Liver (tissue), 9 donors: Measurements from ENCODE around the gene FAM13A. TPM values are rescaled to one million over a fixed set of nuclear protein-coding genes. Genes with fewer than 3 reads are reported as not detected.
A peak's percentile ranks its signal among the peaks of the same experiment; 100 is the strongest.

Experiments
- DNase-seq: peaks from one replicate; pipeline ENCODE4 v3.0.0-alpha.2; 2017; ENCODE audit warnings: low spot score
- H3K27ac ChIP-seq, 2 donors: one replicate each; pipeline ENCODE4 v1.7.0; 2013; ENCODE audit warnings: inconsistent platforms in 2 of 2, low read length in 2 of 2, control low read depth in 1 of 2, low read depth in 1 of 2, mild to moderate bottlenecking in 1 of 2
- H3K27me3 ChIP-seq, 4 donors: one replicate each; pipeline versions ENCODE4 v1.6.1 to v1.7.0; 2013; ENCODE audit warnings: low read length in 3 of 4, inconsistent platforms in 1 of 4, mild to moderate bottlenecking in 1 of 4, moderate library complexity in 1 of 4; ENCODE audit not compliant: control insufficient read depth in 4 of 4, insufficient read depth in 4 of 4
- H3K36me3 ChIP-seq, 4 donors: one replicate each; pipeline versions ENCODE4 v1.6.1 to v1.7.0; 2013; ENCODE audit warnings: low read length in 3 of 4, mild to moderate bottlenecking in 3 of 4, low read depth in 1 of 4, moderate library complexity in 1 of 4; ENCODE audit not compliant: control insufficient read depth in 4 of 4, insufficient read depth in 3 of 4
- H3K4me1 ChIP-seq, 4 donors: one replicate each; pipeline versions ENCODE4 v1.6.1 to v1.7.0; 2013; ENCODE audit warnings: low read length in 3 of 4, mild to moderate bottlenecking in 3 of 4, moderate library complexity in 1 of 4; ENCODE audit not compliant: control insufficient read depth in 4 of 4, insufficient read depth in 4 of 4
- H3K4me3 ChIP-seq, 3 donors: one replicate each; pipeline versions ENCODE4 v1.6.1 to v1.7.0; 2013; ENCODE audit warnings: low read length in 3 of 3, control low read depth in 1 of 3, low read depth in 1 of 3, mild to moderate bottlenecking in 1 of 3
- H3K9ac ChIP-seq, 2 donors: one replicate each; pipeline ENCODE4 v1.7.0; 2013; ENCODE audit warnings: low read length in 2 of 2, mild to moderate bottlenecking in 2 of 2, moderate library complexity in 2 of 2, control low read depth in 1 of 2, low read depth in 1 of 2
- H3K9me3 ChIP-seq, 4 donors: one replicate each; pipeline versions ENCODE4 v1.6.1 to v1.7.0; 2013; ENCODE audit warnings: low read length in 3 of 4; ENCODE audit not compliant: control insufficient read depth in 4 of 4
- EGR1 ChIP-seq, 2 donors: IDR thresholded peaks; 2 replicates each; pipeline ENCODE4 v1.6.1; 2016 to 2018; ENCODE audit warnings: antibody characterized with exemption in 2 of 2, low read depth in 2 of 2
- FOXA1 ChIP-seq: IDR thresholded peaks from 2 replicates; pipeline ENCODE4 v1.6.1; 2016; ENCODE audit warnings: antibody characterized with exemption
- FOXA2 ChIP-seq: IDR thresholded peaks from 2 replicates; pipeline ENCODE4 v1.6.1; 2016; ENCODE audit warnings: antibody characterized with exemption
- HNF4A ChIP-seq, 2 donors: conservative IDR thresholded peaks; 2 replicates each; pipeline ENCODE4 v1.6.1; 2016; ENCODE audit warnings: antibody characterized with exemption in 2 of 2, mild to moderate bottlenecking in 2 of 2
- HNF4G ChIP-seq: IDR thresholded peaks from 2 replicates; pipeline ENCODE4 v1.6.1; 2016; ENCODE audit warnings: antibody characterized with exemption
- JUND ChIP-seq, 2 donors: IDR thresholded peaks; 2 replicates each; pipeline ENCODE4 v1.6.1; 2016; ENCODE audit warnings: antibody characterized with exemption in 2 of 2
- MAX ChIP-seq: IDR thresholded peaks from 2 replicates; pipeline ENCODE4 v1.6.1; 2016; ENCODE audit warnings: antibody characterized with exemption
- NR2F2 ChIP-seq: IDR thresholded peaks from 2 replicates; pipeline ENCODE4 v1.6.1; 2016; ENCODE audit warnings: antibody characterized with exemption
- RAD21 ChIP-seq, 2 donors: IDR thresholded peaks; 2 replicates each; pipeline ENCODE4 v1.6.1; 2016; ENCODE audit warnings: antibody characterized with exemption in 2 of 2, mild to moderate bottlenecking in 2 of 2
- REST ChIP-seq: IDR thresholded peaks from 2 replicates; pipeline ENCODE4 v1.6.1; 2016; ENCODE audit warnings: antibody characterized with exemption, mild to moderate bottlenecking
- RXRA ChIP-seq, 2 donors: IDR thresholded peaks; 2 replicates each; pipeline ENCODE4 v1.6.1; 2017 to 2018; ENCODE audit warnings: antibody characterized with exemption in 2 of 2, mild to moderate bottlenecking in 1 of 2
- SP1 ChIP-seq: IDR thresholded peaks from 2 replicates; pipeline ENCODE4 v1.6.1; 2018; ENCODE audit warnings: antibody characterized with exemption, mild to moderate bottlenecking
- YY1 ChIP-seq: IDR thresholded peaks from 2 replicates; pipeline ENCODE4 v1.6.1; 2016; ENCODE audit warnings: antibody characterized with exemption, mild to moderate bottlenecking
- ZBTB33 ChIP-seq: IDR thresholded peaks from 2 replicates; pipeline ENCODE4 v1.6.1; 2016; ENCODE audit warnings: antibody characterized with exemption
- WGBS: extraction: QIAGEN DNeasy Blood & Tissue Kit; methylation state at CpG from one replicate; pipeline ENCODE4 v1.1.7; 2013; 5-methylcytosine and 5-hydroxymethylcytosine counted together
- polyA plus RNA-seq, 2 donors: library from polyadenylated mRNA; stranded (reverse) in 1 of 2; unstranded in 1 of 2; fragments of 200-250 nt in 1 of 2; fragments of >200 nt in 1 of 2; fragmentation: Nextera tagmentation in 1 of 2; extraction: Ambion mirVana in 1 of 2; gene quantifications; one replicate each; pipeline versions ENCODE4 v1.2.1 to v1.2.3, GENCODE V29; 2013 to 2015
- total RNA-seq, 2 donors: library from RNA; depleted of rRNA; stranded (reverse); fragments of >200 nt; gene quantifications; one replicate each; pipeline ENCODE4 v1.2.3, GENCODE V29; 2014
- donor health status: healthy.
- donor health status: healthy.
- donor health status: healthy.
- donor health status: healthy.
- donor health status: healthy.

The FAM13A gene
- total and polyA plus RNA-seq, 4 donors, result 14.9 to 52.9 (median 27.6) TPM

GRCh38 chr4:88752754-88753153, 304.2 kb downstream of the FAM13A start:
- Histone ChIP-seq H3K4me3 (peak overlapping the region in 2 of 3 donors; percentile 12 to 22), H3K27me3 (no peaks in the 10 kb centered on the region), H3K27ac (peak overlapping the region; percentile 71 to 86), H3K9ac (peak overlapping the region; percentile 12 to 72), H3K36me3 (peaks cover 0 to 20% (median 15%) of the 10 kb centered on the region in 4 donors), H3K4me1 (peaks cover 2 to 45% (median 38%) of the 10 kb centered on the region in 4 donors), H3K9me3 (no peaks in the 10 kb centered on the region)
- WGBS, result 32% methylated on average over 2 of the region's 2 CpGs
- TF ChIP-seq NR2F2 (no peak), FOXA1 (peak; percentile 67), ZBTB33 (no peak), REST (peak; percentile 50), RXRA (IDR thresholded peaks at IDR 0.05) (peak; percentile 53 to 61), YY1 (peak; percentile 28), JUND (IDR thresholded peaks at IDR 0.05) (peak in 1 of 2 donors; percentile 40), HNF4A (conservative IDR thresholded peaks at IDR 0.05) (peak; percentile 78 to 80), EGR1 (IDR thresholded peaks at IDR 0.05; ENCODE audit: low read depth in 2 of 2) (no peak), FOXA2 (peak; percentile 87), HNF4G (peak; percentile 59), SP1 (peak; percentile 90), MAX (peak; percentile 37), RAD21 (IDR thresholded peaks at IDR 0.05) (peak; percentile 34 to 66)
- no peak for DNase-seq

GRCh38 chr4:88752076-88752463, 304.9 kb downstream of the FAM13A start:
- no peak for TF ChIP-seq RAD21 (IDR thresholded peaks at IDR 0.05)
- no peak for TF ChIP-seq FOXA1
- no peak for TF ChIP-seq REST
- no peak for TF ChIP-seq ZBTB33
- TF ChIP-seq HNF4G, result no peak
- TF ChIP-seq YY1, result no peak
- no peak for DNase-seq
- H3K9me3 ChIP-seq, result no peaks in the 10 kb centered on the region
- no peaks in the 10 kb centered on the region for H3K27me3 ChIP-seq
- H3K9ac ChIP-seq, result peak overlapping the region in 1 of 2 donors; percentile 72
- H3K36me3 ChIP-seq, result peaks cover 0 to 20% (median 15%) of the 10 kb centered on the region in 4 donors
- H3K27ac ChIP-seq, result peak overlapping the region; percentile 71 to 86
- H3K4me1 ChIP-seq, result peaks cover 2 to 48% (median 36%) of the 10 kb centered on the region in 4 donors
- H3K4me3 ChIP-seq, result no peak overlapping the region
- WGBS, result 36% methylated on average over 4 of the region's 4 CpGs
